Body of pancreas (tissue), 4 donors: ENCODE measurements around the gene MED13L. TPM values are rescaled to one million over a fixed set of nuclear protein-coding genes. Genes with fewer than 3 reads are reported as not detected.
"Not testable (repeated sequence)": the region's sequence is repeated elsewhere in the genome, so short reads cannot be mapped to it uniquely, and the experiment has no call there.

Source experiments
- ATAC-seq: fragments of 150-250 bp; one replicate; pipeline ENCODE4 v1.9.1; 2016
- DNase-seq, 4 donors: peaks; one replicate each; pipeline ENCODE4 v3.0.0-alpha.2; 2019
- H3K27ac ChIP-seq, 4 donors: fragments of 200-600 bp; sonication (generic); 1 replicate in 3 of 4; 2 replicates in 1 of 4; pipeline versions ENCODE4 v1.5.1 to v1.6.1; 2016 to 2019; ENCODE audit warnings: mild to moderate bottlenecking in 1 of 4, mixed read lengths in 1 of 4, moderate library complexity in 1 of 4
- H3K27me3 ChIP-seq, 2 donors: fragments of 200-600 bp; sonication (generic); one replicate each; pipeline ENCODE4 v1.6.0; 2016; ENCODE audit warnings: mild to moderate bottlenecking in 1 of 2
- H3K36me3 ChIP-seq, 2 donors: fragments of 200-600 bp; sonication (generic); replicated peaks in 1 of 2; 2 replicates each; pipeline ENCODE4 v1.5.1; 2016; ENCODE audit warnings: low read depth in 2 of 2; ENCODE audit not compliant: insufficient read depth in 1 of 2
- H3K4me1 ChIP-seq: fragments of 200-600 bp; sonication (generic); one replicate; pipeline ENCODE4 v1.6.0; 2016
- H3K4me3 ChIP-seq, 2 donors: fragments of 200-600 bp; sonication (generic); 1 replicate in 1 of 2; 2 replicates in 1 of 2; pipeline ENCODE4 v1.5.1; 2016 to 2019
- H3K9me3 ChIP-seq, 3 donors: fragments of 200-600 bp; sonication (generic); 1 replicate in 2 of 3; 2 replicates in 1 of 3; pipeline ENCODE4 v1.5.1; 2016
- CTCF ChIP-seq, 7 experiments: fragments of 450-650 bp in 4 of 7; fragments of 200-600 bp in 3 of 7; sonication (generic) in 3 of 7; IDR thresholded peaks; one replicate each; pipeline ENCODE4 v1.5.1; 2016 to 2019; ENCODE audit warnings: antibody characterized with exemption in 7 of 7
- POLR2A ChIP-seq, 3 donors: fragments of 450-650 bp; IDR thresholded peaks; one replicate each; pipeline ENCODE4 v1.6.1; 2016; ENCODE audit warnings: antibody characterized with exemption in 3 of 3, mild to moderate bottlenecking in 2 of 3
- WGBS, 2 donors: methylation state at CpG; one replicate each; pipeline ENCODE4 v1.1.5; 2017; 5-methylcytosine and 5-hydroxymethylcytosine counted together
- intact Hi-C: fragments of 100-400 bp; cut with DNase I; formaldehyde crosslinking; loops from one replicate; pipeline ENCODE4 v1.15.1; 2023
- total RNA-seq, 2 donors: library from RNA; depleted of rRNA; stranded (reverse); fragments of >200 nt; gene quantifications; one replicate each; pipeline ENCODE4 v1.1.0, GENCODE V29; 2016

Gene MED13L
- total RNA-seq, 2 donors from 2014 or later, result 65.9 to 72.6 TPM

- H3K9me3 ChIP-seq, result no peaks in the 10 kb centered on the region
- H3K36me3 ChIP-seq, result no peaks in the 10 kb centered on the region
- intact Hi-C loops, result no loop called here
- peak; percentile 24 for ATAC-seq
- peak in 1 of 4 donors; percentile 16 for DNase-seq
- WGBS, 2 donors, result 48 to 62% methylated on average over 6 of the region's 6 CpGs
- H3K27ac ChIP-seq, result peak overlapping the region in 1 of 4 donors; percentile 21
- no peak overlapping the region for H3K4me3 ChIP-seq
- TF ChIP-seq POLR2A (IDR thresholded peaks at IDR 0.05) (no peak), CTCF (IDR thresholded peaks at IDR 0.05) (no peak)
- no peaks in the 10 kb centered on the region for H3K27me3 ChIP-seq
- H3K4me1 ChIP-seq, result peaks cover 23% of the 10 kb centered on the region
These were observed 239.3 kb downstream of the MED13L start for GRCh38 chr12:116037941-116038837.

- no peak overlapping the region for H3K4me3 ChIP-seq
- ATAC-seq (no peak), DNase-seq (no peak)
- TF ChIP-seq POLR2A (IDR thresholded peaks at IDR 0.05) (no peak), CTCF (IDR thresholded peaks at IDR 0.05) (no peak)
- peaks cover 7% of the 10 kb centered on the region for H3K4me1 ChIP-seq
- WGBS, 2 donors, result 91 to 94% methylated on average over 3 of the region's 3 CpGs
- no peaks in the 10 kb centered on the region for H3K9me3 ChIP-seq
- H3K36me3 ChIP-seq, result no peaks in the 10 kb centered on the region
- intact Hi-C loops, result no loop called here
- H3K27ac ChIP-seq, result no peak overlapping the region
- no peaks in the 10 kb centered on the region for H3K27me3 ChIP-seq
These were observed 243.7 kb downstream of the MED13L start for GRCh38 chr12:116033765-116034164.

GRCh38 chr12:116031624-116032023 lies 245.9 kb downstream of the MED13L start:
- ATAC-seq, H3K4me3 ChIP-seq, H3K27me3 ChIP-seq, H3K4me1 ChIP-seq, H3K36me3 ChIP-seq, H3K9me3 ChIP-seq, DNase-seq, intact Hi-C loops, H3K27ac ChIP-seq: not testable (repeated sequence)
- 98% methylated on average over 4 of the region's 4 CpGs; no CpG with 5 or more reads in 1 of the 2 donors for WGBS, 2 donors

- intact Hi-C loops, result no loop called here
- Histone ChIP-seq H3K4me3 (no peak overlapping the region), H3K9me3 (no peaks in the 10 kb centered on the region), H3K36me3 (no peaks in the 10 kb centered on the region), H3K4me1 (peaks cover 4% of the 10 kb centered on the region), H3K27me3 (no peaks in the 10 kb centered on the region), H3K27ac (no peak overlapping the region)
- 73 to 74% methylated on average over 4 of the region's 4 CpGs for WGBS, 2 donors
- TF ChIP-seq CTCF (IDR thresholded peaks at IDR 0.05) (no peak), POLR2A (IDR thresholded peaks at IDR 0.05) (no peak)
- no peak for ATAC-seq
- DNase-seq, result no peak
These were observed 248.9 kb downstream of the MED13L start for GRCh38 chr12:116028619-116029018.

GRCh38 chr12:116027551-116027821 lies 250.0 kb downstream of the MED13L start:
- Histone ChIP-seq H3K36me3 (no peaks in the 10 kb centered on the region), H3K27me3 (no peaks in the 10 kb centered on the region), H3K27ac (no peak overlapping the region), H3K4me3 (no peak overlapping the region), H3K4me1 (peaks cover 4% of the 10 kb centered on the region), H3K9me3 (no peaks in the 10 kb centered on the region)
- ATAC-seq, result no peak
- intact Hi-C loops, result no loop called here
- 89 to 96% methylated on average over 4 of the region's 4 CpGs for WGBS, 2 donors
- no peak for TF ChIP-seq CTCF (IDR thresholded peaks at IDR 0.05)
- no peak for TF ChIP-seq POLR2A (IDR thresholded peaks at IDR 0.05)
- no peak for DNase-seq
